GM12864 (cell line): Measurements from ENCODE around the gene CCT2.

Source experiments
- DNase-seq: peaks from one replicate; pipeline ENCODE4 v3.0.0-alpha.2; 2011; ENCODE audit warnings: low read depth
- H3K4me3 ChIP-seq: 2 replicates; pipeline ENCODE4 v1.5.1; 2011; ENCODE audit warnings: mild to moderate bottlenecking, low read depth, low read length, control low read depth
- CTCF ChIP-seq: IDR thresholded peaks from 2 replicates; pipeline ENCODE4 v1.5.1; 2011; ENCODE audit warnings: low read depth, mild to moderate bottlenecking, moderate library complexity, low read length, control low read depth, inconsistent platforms; ENCODE audit errors: missing control alignments

CCT2 gene

GRCh38 chr12:69550569-69551350 is 34.5 kb upstream of the CCT2 start:
- no peak overlapping the region for H3K4me3 ChIP-seq
- DNase-seq: no peak
- no peak for TF ChIP-seq CTCF

- DNase-seq: no peak
- no peak for TF ChIP-seq CTCF
- no peak overlapping the region for H3K4me3 ChIP-seq
Measured at GRCh38 chr12:69553628-69554248, 31.5 kb upstream of the CCT2 start.

- TF ChIP-seq CTCF: no peak
- no peak for DNase-seq
- H3K4me3 ChIP-seq: no peak overlapping the region
Measured at GRCh38 chr12:69555461-69555860, 29.8 kb upstream of the CCT2 start.

GRCh38 chr12:69556383-69556782 is 28.9 kb upstream of the CCT2 start:
- no peak overlapping the region for H3K4me3 ChIP-seq
- DNase-seq: no peak
- no peak for TF ChIP-seq CTCF

GRCh38 chr12:69563166-69563762 is 22.0 kb upstream of the CCT2 start:
- no peak for DNase-seq
- TF ChIP-seq CTCF: no peak
- no peak overlapping the region for H3K4me3 ChIP-seq

GRCh38 chr12:69566603-69567002 is 18.7 kb upstream of the CCT2 start:
- DNase-seq: no peak
- TF ChIP-seq CTCF: peak; percentile 13
- H3K4me3 ChIP-seq: no peak overlapping the region
